Gastrocnemius medialis (tissue), 4 donors: ENCODE measurements around the gene LCT.

ENCODE experiments used
- POLR2A ChIP-seq, 2 donors: fragments of 450-650 bp; IDR thresholded peaks; one replicate each; pipeline ENCODE4 v1.6.1; 2017; ENCODE audit warnings: antibody characterized with exemption in 2 of 2, mild to moderate bottlenecking in 2 of 2, moderate library complexity in 2 of 2
- TF ChIP-seq, protein P1 (sequence below), 5 experiments: fragments of 450-650 bp in 3 of 5; fragments of 200-600 bp in 2 of 5; sonication (generic) in 2 of 5; IDR thresholded peaks in 4 of 5; conservative IDR thresholded peaks in 1 of 5; 1 replicate in 4 of 5; 2 replicates in 1 of 5; pipeline ENCODE4 v1.5.1; 2016 to 2019; ENCODE audit warnings: antibody characterized with exemption in 5 of 5, mild to moderate bottlenecking in 3 of 5, moderate library complexity in 3 of 5

DNA sequence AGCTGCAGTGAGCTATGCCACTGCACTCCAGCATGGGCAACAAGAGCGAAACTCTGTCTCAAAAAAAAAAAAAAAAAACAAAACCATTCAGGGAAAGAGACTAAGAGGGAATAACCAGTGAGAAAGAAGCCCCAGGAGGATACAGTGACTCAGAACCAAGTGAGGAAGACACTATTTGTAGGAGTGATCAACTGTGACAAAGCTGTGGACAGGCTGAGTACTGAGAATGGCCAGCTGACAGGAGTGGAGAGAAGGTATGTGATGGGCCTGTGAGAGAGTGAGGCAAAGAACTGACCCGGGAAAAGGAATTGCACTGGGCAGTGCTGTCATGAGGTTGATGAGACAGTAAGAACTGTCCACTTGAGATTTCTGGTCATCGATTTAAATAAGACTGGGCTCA lies 6.7 kb upstream of the LCT start:
- TF ChIP-seq, protein P1, sequence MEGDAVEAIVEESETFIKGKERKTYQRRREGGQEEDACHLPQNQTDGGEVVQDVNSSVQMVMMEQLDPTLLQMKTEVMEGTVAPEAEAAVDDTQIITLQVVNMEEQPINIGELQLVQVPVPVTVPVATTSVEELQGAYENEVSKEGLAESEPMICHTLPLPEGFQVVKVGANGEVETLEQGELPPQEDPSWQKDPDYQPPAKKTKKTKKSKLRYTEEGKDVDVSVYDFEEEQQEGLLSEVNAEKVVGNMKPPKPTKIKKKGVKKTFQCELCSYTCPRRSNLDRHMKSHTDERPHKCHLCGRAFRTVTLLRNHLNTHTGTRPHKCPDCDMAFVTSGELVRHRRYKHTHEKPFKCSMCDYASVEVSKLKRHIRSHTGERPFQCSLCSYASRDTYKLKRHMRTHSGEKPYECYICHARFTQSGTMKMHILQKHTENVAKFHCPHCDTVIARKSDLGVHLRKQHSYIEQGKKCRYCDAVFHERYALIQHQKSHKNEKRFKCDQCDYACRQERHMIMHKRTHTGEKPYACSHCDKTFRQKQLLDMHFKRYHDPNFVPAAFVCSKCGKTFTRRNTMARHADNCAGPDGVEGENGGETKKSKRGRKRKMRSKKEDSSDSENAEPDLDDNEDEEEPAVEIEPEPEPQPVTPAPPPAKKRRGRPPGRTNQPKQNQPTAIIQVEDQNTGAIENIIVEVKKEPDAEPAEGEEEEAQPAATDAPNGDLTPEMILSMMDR (IDR thresholded peaks at IDR 0.05 in 4 of 5, conservative IDR thresholded peaks at IDR 0.05 in 1 of 5): no peak
- TF ChIP-seq POLR2A (IDR thresholded peaks at IDR 0.05): no peak
